SH-SY5Y (cell line): ENCODE results near the gene TNNC2.

ENCODE experiments used
- GATA2 ChIP-seq: IDR thresholded peaks from 2 replicates; pipeline ENCODE4 v1.6.1; 2011; ENCODE audit warnings: mild to moderate bottlenecking, low read depth, low read length
- GATA3 ChIP-seq: IDR thresholded peaks from 2 replicates; pipeline ENCODE4 v1.6.1; 2011; ENCODE audit warnings: low read depth, mild to moderate bottlenecking, low read length, moderate library complexity

- no peak for TF ChIP-seq GATA2
- no peak for TF ChIP-seq GATA3
Measured at GRCh38 chr20:45812157-45813005, 14.7 kb downstream of the TNNC2 start, which contains the start of gene UBE2C.
